Epithelial cell of proximal tubule (primary cell): ENCODE measurements around the gene KLHL36. TPM values are rescaled to one million over a fixed set of nuclear protein-coding genes. Genes with fewer than 3 reads are reported as not detected.

Experiments used
- DNase-seq: peaks from one replicate; pipeline ENCODE4 v3.0.0-alpha.2; 2011; ENCODE audit warnings: low read depth
- H3K4me3 ChIP-seq: 2 replicates; pipeline ENCODE4 v1.5.1; 2011; ENCODE audit warnings: low read depth, mild to moderate bottlenecking, low read length
- CTCF ChIP-seq: conservative IDR thresholded peaks from 2 replicates; pipeline ENCODE4 v1.5.1; 2012; ENCODE audit warnings: low read depth, mild to moderate bottlenecking, low read length
- total RNA-seq: library from RNA; depleted of rRNA; stranded (reverse); fragments of >200 nt; gene quantifications from 2 replicates; pipeline ENCODE4 v1.2.3, GENCODE V29; 2015

Gene KLHL36
- total RNA-seq, 1 donor from 2014 or later, result 65.7 TPM

GRCh38 chr16:84672276-84673202 lies 24.2 kb downstream of the KLHL36 start:
- peak; percentile 92 for TF ChIP-seq CTCF
- DNase-seq, result no peak
- no peak overlapping the region for H3K4me3 ChIP-seq

- no peak overlapping the region for H3K4me3 ChIP-seq
- no peak for DNase-seq
- TF ChIP-seq CTCF, result no peak
Observed at GRCh38 chr16:84673203-84673535, 24.9 kb downstream of the KLHL36 start.

GRCh38 chr16:84673561-84673960 lies 25.2 kb downstream of the KLHL36 start:
- DNase-seq, result no peak
- H3K4me3 ChIP-seq, result no peak overlapping the region
- no peak for TF ChIP-seq CTCF

- no peak for TF ChIP-seq CTCF
- no peak for DNase-seq
- no peak overlapping the region for H3K4me3 ChIP-seq
Observed at GRCh38 chr16:84675423-84675822, 27.1 kb downstream of the KLHL36 start.

- TF ChIP-seq CTCF, result no peak
Observed at GRCh38 chr16:84675884-84676283, 27.6 kb downstream of the KLHL36 start.

GRCh38 chr16:84677017-84677803 lies 28.9 kb downstream of the KLHL36 start:
- TF ChIP-seq CTCF, result no peak

More at GRCh38 chr16:84675884-84676283, 27.6 kb downstream of the KLHL36 start:
- no peak overlapping the region for H3K4me3 ChIP-seq
- DNase-seq, result no peak

More at GRCh38 chr16:84677017-84677803, 28.9 kb downstream of the KLHL36 start:
- DNase-seq, result no peak
- no peak overlapping the region for H3K4me3 ChIP-seq
